ENCODE results near the gene DUS2. TPM values are rescaled to one million over a fixed set of nuclear protein-coding genes. Genes with fewer than 3 reads are reported as not detected.

The DUS2 gene
- total and polyA plus RNA-seq, 9 of the 15 experiments (the other 6 are each of a cell fraction or from before 2014, with no cell fraction given) = 5.8 to 22.5 (median 20.6) TPM

DNA sequence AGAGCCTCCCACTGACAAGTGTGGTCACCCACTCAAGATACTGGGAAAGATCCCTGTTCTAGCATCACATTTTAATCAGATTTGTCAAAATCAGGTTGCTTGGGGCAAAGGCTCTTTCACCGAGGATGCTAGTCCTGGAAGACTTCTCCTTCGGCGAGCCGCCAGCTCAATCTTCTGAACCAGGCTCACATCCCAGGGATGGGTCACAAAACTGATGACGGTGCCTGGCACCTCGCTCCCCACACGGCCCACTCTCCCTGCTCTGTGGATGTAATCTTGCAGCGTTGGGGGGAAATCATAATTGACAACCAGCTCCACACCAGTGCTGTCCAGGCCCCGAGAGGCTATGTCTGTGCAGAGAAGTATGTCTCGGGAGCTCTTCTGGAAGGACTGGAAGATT is 1.6 kb upstream of the DUS2 start (continued):
- TF ChIP-seq, protein P1, sequence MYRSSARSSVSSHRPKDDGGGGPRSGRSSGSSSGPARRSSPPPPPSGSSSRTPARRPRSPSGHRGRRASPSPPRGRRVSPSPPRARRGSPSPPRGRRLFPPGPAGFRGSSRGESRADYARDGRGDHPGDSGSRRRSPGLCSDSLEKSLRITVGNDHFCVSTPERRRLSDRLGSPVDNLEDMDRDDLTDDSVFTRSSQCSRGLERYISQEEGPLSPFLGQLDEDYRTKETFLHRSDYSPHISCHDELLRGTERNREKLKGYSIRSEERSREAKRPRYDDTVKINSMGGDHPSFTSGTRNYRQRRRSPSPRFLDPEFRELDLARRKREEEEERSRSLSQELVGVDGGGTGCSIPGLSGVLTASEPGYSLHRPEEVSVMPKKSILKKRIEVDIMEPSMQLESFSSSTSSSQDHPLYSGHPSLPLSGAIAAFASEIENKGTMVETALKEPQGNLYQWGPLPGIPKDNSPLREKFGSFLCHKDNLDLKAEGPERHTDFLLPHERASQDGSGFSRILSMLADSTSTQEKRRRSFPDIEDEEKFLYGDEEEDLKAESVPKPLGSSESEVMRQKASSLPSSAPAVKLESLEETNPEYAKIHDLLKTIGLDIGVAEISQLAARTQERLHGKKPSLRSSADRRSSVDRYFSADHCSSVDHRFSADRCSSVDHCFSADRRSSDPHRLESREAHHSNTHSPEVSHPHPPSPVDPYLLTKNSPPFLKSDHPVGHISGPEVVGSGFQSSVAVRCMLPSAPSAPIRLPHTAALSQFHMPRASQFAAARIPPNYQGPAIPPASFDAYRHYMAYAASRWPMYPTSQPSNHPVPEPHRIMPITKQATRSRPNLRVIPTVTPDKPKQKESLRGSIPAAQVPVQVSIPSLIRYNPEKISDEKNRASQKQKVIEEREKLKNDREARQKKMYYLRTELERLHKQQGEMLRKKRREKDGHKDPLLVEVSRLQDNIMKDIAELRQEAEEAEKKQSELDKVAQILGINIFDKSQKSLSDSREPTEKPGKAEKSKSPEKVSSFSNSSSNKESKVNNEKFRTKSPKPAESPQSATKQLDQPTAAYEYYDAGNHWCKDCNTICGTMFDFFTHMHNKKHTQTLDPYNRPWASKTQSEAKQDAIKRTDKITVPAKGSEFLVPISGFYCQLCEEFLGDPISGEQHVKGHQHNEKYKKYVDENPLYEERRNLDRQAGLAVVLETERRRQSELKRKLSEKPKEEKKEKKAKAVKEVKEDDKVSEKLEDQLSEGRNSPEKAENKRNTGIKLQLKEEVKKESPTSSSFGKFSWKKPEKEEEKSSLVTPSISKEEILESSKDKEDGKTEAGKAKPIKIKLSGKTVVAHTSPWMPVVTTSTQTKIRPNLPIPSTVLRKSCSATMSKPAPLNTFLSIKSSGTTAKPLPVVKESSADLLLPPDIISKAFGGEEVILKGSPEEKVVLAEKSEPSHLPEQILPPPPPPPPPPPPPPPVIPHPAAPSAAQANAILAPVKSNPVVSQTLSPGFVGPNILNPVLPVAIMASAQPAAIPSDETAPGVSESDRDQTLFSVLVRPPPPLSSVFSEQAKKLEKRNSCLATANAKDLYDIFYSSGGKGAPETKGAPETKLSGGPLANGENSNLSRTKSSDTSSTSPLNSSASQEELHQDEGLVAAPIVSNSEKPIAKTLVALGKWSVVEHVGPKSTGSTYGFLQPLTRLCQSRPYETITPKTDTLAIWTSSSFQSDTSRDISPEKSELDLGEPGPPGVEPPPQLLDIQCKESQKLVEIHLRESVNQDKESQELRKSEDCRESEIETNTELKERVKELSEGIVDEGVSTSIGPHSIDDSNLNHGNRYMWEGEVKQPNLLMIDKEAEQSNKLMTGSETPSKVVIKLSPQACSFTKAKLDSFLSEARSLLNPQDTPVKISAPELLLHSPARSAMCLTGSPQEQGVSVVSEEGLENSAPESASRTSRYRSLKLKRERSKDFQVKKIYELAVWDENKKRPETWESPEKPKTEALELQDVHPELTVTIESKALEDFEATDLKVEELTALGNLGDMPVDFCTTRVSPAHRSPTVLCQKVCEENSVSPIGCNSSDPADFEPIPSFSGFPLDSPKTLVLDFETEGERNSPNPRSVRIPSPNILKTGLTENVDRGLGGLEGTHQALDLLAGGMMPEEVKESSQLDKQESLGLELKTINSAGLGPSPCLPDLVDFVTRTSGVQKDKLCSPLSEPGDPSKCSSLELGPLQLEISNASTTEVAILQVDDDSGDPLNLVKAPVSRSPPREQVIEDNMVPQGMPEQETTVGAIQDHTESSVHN (IDR thresholded peaks at IDR 0.05; ENCODE audit: borderline replicate concordance in 1 of 2, low read depth in 1 of 2) = no peak
